ENCODE measurements around the gene FAM193A.

FAM193A gene

GRCh38 chr4:2742081-2742822, 205.8 kb downstream of the FAM193A start:
- no peak overlapping the region for H3K4me3 ChIP-seq (replicated peaks; ENCODE audit: insufficient read depth, low read length)
- H3K27me3 ChIP-seq (ENCODE audit: insufficient read depth, poor library complexity, severe bottlenecking): no peaks in the 10 kb centered on the region
- H3K27ac ChIP-seq (replicated peaks): no peak overlapping the region
- no peak for TF ChIP-seq GABPA (IDR thresholded peaks at IDR 0.05; ENCODE audit: low read depth)
- no peak for TF ChIP-seq REST (IDR thresholded peaks at IDR 0.05; ENCODE audit: insufficient replicate concordance, low read depth)
- TF ChIP-seq POLR2AphosphoS5 (IDR thresholded peaks at IDR 0.05; ENCODE audit: low read depth): no peak
- TF ChIP-seq SPI1 (IDR thresholded peaks at IDR 0.05; ENCODE audit: borderline replicate concordance, low read depth): no peak
- no peak for TF ChIP-seq CTCF (IDR thresholded peaks at IDR 0.05; ENCODE audit: insufficient read depth, low read length)
- no peak for DNase-seq (ENCODE audit: low read depth in 1 of 2, low spot score in 1 of 2)

- Histone ChIP-seq H3K27ac (replicated peaks) (no peak overlapping the region), H3K27me3 (ENCODE audit: insufficient read depth, poor library complexity, severe bottlenecking) (no peaks in the 10 kb centered on the region), H3K4me3 (replicated peaks; ENCODE audit: insufficient read depth, low read length) (no peak overlapping the region)
- no peak for DNase-seq (ENCODE audit: low read depth in 1 of 2, low spot score in 1 of 2)
- no peak for TF ChIP-seq POLR2AphosphoS5 (IDR thresholded peaks at IDR 0.05; ENCODE audit: low read depth)
Measured at GRCh38 chr4:2742823-2743517, 206.5 kb downstream of the FAM193A start.

- no peak overlapping the region for H3K4me3 ChIP-seq (replicated peaks; ENCODE audit: insufficient read depth, low read length)
- DNase-seq (ENCODE audit: low read depth in 1 of 2, low spot score in 1 of 2): no peak
- TF ChIP-seq CTCF (IDR thresholded peaks at IDR 0.05; ENCODE audit: insufficient read depth, low read length) (no peak), POLR2AphosphoS5 (IDR thresholded peaks at IDR 0.05; ENCODE audit: low read depth) (no peak), SPI1 (IDR thresholded peaks at IDR 0.05; ENCODE audit: borderline replicate concordance, low read depth) (no peak), REST (IDR thresholded peaks at IDR 0.05; ENCODE audit: insufficient replicate concordance, low read depth) (no peak)
Measured at GRCh38 chr4:2743518-2744445, 207.3 kb downstream of the FAM193A start.

More at GRCh38 chr4:2743518-2744445, 207.3 kb downstream of the FAM193A start:
- no peaks in the 10 kb centered on the region for H3K27me3 ChIP-seq (ENCODE audit: insufficient read depth, poor library complexity, severe bottlenecking)
- no peak overlapping the region for H3K27ac ChIP-seq (replicated peaks)
